Inferior parietal cortex (tissue), 1 donor: ENCODE data around the gene TXNRD3.
A peak's percentile ranks its signal among the peaks of the same experiment; 100 is the strongest.

Experiments
- DNase-seq: peaks from one replicate; pipeline ENCODE4 v3.0.0-alpha.2; 2016; ENCODE audit errors: extremely low spot score

The TXNRD3 gene

DNA sequence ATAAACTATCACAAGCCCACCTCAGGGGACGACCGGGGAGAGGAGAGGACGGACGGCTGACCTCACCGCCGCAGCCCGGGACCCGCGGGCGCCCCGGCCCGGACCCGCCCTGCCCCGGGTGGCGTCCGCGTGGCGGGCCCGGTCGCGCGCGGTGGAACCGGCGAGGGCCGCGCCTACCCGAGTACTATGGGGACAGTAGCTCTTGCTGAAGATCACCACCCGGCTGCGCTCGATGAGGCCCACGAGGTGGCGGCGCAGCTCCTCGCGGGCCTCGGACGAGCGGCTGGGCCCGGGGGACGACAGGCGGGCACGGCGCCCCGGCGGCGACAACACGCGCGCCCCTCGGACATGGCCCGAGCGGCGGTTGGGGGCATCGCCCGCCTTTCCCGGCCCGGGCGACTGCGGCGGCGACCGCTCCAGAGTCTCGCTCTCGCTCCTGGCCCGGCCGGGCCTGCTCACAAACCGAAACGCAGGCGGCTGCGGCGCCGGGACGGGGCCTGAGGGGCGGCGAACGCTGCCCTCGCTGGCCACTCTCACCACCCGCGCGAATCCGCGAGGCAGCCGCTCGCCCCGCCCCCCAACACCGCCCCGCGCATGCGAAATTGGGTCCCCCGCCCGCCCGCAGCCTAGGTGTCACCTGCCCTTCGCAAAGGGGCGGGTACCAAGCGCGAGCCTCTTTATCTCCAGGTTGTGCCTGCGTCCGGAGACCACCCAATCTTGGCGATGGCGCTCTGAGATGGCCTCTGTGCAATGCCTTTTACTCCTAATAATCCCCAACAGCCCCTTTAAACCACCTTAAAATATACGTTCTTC is at the start of gene TXNRD3:
Gene TXNRD3 (minus strand): TSS at position 554 of the 813 bp plus-strand sequence.
- peak; percentile 51 for DNase-seq

DNA sequence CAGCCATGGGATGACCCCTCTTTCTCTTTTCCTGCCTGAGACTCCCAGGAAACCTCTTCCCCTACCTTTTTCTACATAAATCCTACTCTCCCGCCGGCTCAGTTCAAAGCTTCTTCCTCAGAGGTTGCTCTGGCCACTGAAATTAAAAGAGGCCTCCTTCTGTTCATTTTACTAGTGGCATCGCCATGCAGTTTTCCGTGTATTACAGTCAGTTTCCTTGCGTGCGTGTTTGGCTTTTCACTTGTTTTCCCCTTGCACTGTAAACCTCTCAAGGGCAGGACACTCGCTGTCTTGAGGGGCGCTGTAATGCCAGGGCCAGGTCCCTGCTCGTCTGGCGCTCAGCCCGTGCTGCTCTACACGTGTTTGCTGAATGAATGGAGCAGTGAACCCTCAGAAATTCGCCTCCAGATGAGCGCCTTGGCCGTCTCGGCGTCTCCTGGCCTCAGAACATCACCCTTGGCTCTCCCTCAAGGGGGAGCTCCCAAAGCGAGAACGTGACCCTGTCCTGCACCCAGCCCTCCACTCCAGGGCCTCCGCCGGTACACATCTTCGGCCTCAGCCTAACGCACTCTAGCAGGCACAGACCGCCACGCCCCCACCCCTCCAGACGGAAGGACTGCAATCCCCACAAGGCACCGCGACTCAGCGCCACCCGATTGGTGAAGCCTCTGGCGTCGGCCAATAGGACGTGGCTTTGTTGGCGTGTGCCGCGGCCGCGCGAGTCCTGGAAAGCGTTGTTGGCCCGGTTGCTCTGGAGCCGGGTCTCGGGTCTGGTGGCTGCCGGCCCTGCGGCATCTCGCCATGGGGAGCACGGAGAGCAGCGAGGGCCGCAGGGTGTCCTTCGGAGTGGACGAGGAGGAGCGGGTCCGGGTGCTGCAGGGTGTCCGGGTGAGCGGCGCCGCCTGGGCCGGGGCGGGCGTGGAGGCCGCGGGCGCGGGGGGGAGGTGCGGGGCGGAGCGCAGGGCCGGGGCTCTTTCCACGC is 48.9 kb upstream of the TXNRD3 start, which contains the start of gene CHCHD6:
Gene CHCHD6 (plus strand): TSS at position 729 of the 982 bp plus-strand sequence. CDS start 73 bp downstream, at position 802.
- peak; percentile 92 for DNase-seq

DNA sequence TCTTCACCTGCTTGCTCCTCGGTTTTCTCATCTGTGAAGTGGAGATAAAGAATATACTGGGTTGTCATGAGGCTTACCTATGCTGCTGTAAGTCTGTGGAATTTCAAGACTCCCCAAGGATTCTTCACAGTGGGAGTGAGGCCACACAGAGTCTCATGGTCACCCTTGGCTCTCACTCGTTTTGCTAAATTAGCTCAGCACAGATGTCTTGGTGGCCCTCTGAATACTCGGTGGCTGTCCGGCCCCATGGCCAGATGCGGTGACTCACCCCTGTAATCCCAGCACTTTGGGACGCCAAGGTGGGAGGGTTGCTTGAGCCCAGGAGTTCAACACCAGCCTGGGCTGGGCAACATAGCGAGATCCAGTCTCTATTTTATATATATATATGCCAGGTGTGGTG is 44.1 kb upstream of the TXNRD3 start:
- no peak for DNase-seq

DNA sequence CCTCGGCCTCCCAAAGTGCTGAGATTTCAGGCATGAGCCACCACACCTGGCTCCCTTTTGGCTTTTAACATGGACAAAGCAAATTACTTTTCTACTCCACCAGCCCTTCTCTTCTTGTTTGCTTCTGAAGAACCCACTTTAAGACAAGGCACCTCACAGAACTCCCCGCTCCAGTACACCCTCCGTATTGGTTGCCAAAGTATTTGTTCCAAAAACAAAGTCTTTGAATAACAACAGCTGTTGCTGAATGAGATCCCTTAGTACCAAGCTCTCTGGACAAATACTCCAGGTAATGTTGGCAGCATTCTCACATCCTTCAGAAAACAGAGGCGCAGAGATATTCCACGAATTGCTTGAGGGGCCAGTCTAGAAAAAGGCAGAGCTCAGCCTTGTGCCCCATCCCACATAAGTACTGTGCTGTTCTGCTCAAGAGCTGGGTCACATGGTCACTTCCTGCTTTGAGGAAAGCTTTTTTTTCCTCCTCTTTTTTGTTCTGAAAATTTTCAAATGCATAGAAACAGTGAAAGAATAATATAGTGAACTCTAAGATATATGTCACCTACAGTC is 41.9 kb upstream of the TXNRD3 start:
- DNase-seq = no peak

DNA sequence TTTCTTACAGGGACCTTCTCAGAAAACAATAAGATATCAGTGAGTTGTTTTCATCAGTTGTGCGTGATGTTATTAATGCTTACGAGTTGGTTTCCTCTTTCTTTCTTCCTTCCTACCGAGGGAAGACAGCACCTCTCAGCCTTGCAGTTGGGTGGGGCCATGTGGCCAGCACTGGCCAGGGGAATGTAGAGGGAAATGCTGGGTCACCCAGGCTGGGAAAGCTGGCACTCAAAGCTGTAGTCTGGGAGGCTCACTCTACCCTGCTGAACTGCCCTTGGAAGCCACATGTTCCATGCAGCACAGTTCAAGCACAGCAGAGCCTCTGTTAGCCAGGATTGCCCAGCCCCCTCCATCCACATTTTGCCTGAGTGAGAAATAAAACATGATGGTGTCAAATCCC is 39.0 kb upstream of the TXNRD3 start:
- no peak for DNase-seq

DNA sequence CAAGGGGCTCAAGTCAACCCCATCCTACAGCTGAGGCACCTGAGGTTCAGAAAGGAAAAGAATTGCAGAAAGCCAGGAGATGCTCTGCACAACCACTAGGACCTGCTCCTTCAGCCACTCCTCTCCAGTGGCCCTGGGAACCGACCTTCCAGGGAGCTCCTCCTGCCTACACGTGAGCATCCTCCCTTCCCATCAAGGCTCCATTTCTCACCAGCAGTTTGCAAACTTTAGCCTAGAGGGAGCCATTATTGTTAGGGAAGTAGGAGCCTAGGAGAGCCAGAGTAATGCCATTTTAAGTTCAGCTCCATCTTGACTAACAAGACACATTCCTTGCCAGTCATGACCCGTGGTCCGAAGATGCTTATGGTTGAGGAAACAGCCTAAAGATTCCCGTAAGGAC is 37.9 kb upstream of the TXNRD3 start:
- no peak for DNase-seq

DNA sequence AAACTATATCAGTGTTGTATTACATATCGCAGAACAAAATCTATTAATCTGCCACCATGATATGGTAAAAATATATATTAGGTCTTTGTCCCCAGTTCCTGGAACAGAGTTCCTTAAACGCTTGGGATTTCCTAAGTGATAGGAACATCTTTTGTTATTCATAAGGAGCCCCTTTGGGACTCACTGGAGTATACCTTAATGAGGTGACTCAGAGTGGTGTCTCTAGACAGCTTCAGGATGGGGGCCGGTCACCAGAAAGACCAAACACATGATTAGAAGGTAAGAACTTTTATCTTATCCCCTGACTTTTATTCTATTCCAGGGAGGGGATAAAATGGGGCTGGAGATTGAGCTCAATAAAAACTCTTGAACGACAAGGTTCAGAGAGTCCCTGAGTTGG is 36.8 kb upstream of the TXNRD3 start:
- DNase-seq = no peak

DNA sequence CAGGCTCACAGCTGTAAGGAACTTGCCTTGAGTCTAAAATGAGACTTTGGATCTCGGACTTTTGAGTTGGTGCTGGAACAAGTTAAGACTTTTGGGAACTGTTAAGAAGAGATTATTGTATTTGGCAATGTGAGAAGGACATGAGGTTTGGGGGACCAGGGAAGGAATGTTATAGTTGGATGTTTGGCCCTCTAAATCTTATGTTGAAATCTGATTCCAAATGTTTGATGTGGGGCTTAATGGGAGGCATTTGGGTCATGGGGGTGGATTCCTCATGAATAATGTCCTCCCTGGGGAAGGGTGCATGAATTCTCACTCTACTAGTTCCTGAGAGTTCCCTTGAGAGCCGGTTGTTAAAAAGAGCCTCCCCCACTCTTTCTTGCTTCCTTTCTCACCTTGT is 30.6 kb upstream of the TXNRD3 start:
- no peak for DNase-seq

DNA sequence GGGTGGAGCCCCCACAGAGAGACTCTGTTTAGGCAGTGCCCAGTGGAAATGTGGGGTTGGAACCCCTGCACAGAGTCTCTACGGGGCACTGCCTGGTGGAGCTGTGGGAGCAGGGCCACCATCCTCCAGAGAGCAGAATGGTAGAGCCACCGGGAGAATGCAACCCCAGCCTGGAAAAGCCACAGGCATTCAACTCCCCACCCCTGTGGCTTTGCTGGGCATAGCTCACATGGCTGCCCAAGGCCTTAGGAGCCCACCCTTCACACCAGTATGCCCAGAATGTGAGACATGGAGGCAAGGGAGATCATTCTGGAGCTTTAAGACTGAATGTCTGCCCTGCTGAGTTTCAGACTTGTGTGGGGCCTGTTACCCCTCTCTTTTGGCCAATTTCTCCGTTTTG is 30.1 kb upstream of the TXNRD3 start:
- no peak for DNase-seq

DNA sequence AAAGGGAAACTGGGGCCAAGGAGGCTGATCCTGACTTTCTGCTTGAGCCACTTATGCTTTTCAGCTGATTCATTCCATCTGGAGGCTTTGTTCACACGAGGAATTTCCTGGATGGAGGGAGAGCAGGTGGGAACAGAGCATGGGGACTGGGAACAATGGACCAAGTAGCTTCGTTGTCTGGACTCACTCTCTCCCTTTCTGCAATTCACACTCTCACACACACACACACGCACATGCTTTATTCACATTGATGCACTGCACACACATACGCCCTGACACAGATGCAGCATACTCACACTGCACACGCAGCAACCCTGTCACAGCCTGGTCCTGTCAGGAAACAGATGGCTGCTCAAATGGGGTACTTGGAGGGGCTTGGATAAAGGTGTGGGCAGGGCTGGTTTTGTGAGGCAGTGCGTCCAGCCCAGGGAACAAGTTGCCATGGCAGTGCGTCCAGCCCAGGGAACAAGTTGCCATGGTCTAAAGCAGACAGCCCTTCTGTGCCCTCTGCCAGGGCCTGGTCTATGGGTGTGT is 29.4 kb upstream of the TXNRD3 start:
- no peak for DNase-seq

DNA sequence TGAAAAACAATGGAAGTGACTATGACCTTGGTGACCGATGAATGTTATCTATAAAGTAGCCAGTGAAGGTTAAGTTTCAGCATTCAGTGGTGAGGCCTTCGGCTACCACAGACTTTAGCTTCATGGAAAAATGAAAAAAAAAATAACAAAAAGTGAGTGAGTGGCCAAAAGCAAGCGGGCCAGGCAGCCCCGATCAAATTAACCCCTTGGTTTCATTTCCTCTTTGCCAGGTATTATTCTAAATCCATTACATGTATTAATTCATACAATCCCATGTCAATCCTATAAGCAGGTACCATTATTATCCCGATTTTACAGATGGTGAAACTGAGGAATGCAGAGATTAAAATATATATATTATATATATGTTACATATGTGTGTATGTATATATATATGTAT is 28.1 kb upstream of the TXNRD3 start:
- DNase-seq = no peak

DNA sequence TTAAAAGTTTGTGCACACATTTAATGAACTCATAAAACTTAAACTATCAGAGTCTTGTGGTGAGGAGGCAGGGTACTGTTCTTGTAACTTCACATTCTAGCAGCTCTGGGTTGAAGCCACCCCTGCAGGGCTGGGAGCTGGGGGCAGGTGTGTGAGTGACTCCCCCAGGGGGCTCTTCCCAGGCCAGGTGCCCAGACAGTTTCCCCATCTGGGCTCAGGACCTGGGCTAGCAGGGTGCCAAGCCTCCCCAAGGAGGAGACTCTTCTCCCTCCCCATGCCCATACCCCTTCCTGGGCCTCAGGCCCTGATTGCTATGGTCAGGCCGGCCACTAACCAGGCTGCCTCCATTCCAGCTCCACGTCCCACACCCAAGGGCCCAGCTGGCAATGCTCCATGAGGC is 27.1 kb upstream of the TXNRD3 start:
- no peak for DNase-seq

DNA sequence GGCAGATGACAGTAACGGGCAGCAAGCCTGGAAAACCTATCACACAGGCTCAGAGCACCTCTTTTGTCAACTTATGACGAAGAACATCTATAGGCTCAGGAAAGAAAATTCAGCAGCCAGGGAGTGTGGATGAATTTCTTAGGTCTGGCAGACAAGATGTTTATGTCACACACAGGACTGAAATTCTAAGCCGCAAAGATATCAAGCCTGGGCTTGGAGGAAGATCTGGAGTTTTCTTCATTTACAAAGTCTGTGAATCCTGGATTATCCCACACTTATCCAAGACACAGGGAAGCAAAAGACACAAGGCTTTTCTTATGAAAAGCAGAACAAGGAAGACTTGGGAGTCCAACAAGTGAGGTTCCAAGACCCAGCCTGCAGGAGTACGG is 25.7 kb upstream of the TXNRD3 start:
- DNase-seq = no peak

DNA sequence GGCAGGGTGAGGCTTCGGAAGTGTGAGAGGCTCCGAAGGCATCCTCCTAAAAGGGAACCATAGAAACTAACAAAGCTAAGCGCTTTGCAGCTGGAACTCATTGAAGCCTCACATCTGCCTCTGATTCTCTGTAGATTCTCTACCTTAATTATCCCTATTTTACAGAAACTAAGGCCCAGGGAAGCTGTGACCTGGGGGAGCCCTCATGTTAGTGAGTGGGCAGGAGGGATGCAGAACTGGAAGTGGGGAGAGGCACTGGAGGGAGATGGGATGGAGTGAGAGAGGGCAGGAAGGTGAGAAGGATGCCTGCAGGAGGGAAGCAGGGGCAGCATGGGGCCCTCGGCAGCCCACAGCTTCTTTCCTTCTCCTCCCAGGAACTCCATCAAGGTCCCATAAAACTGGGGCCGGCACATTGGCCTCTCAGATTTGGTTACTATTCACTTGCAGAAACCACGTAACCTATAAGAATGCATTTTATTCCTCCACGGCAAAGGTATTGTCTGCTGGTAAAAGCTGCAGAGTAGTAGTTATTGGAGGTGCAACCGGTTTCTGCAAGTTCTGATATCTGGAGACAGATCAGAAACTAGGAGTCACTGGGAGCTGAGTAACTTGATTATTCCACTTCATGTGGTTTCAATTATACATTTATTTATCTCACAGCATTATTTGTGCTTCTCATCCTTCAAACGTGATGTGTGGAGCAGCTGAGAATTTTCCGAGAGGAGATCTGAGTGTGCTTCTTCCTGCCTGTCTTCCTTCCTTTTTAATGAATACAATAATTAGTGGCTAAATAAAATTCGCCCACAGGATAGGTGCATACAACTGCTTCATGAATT is 25.1 kb upstream of the TXNRD3 start:
- DNase-seq = no peak

DNA sequence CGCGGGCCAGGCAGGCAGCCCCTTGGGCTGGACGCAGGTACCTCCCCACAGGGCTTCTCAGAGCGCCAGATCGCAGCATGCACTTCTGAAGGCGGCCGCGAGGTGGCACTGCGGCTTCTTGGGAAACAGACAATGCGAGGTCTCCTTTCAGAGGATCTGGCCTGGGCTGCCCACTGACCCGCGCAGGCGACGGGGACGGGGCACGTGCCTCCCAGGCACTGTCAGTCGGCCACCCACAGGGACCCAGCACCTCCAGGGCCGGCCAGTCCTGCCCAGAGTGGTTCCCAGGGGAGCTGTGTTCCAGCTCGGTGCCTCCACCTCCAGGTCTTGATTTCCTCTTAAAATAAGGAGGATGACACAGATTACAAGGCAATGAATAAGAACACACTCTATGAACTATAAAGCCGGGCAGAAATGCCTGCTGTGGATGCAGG is 24.4 kb upstream of the TXNRD3 start:
- DNase-seq = peak; percentile 89

DNA sequence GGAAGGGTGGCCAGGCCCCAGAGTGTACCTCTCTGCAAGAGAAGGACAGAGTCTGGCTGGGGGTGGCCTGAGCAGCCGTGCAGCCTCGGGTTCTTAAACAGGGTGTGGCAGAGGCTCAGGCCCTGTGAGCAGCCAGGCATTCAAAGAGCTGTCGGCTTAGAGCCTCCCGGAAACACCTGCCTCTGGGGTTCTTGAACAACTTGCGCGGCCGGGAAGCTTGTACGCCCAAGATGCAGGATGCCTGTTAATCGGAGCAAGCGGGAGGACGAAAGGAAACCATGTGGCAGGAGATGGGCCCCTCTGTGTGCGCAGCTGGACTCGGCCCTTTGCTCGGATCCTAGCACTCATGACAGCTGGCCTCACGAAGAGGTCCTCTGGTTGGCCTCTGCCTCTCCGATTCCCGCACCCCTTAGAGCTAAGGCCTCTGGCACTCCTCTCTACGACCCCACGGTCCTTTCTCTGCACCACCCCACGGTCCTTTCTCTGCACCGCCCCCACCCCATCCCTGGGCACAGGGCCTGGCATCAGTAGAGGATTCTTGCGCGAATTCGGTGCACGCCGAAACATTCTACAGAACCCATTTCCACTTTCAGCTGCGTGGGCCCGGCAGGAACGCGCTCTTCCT is 23.9 kb upstream of the TXNRD3 start:
- DNase-seq = no peak

DNA sequence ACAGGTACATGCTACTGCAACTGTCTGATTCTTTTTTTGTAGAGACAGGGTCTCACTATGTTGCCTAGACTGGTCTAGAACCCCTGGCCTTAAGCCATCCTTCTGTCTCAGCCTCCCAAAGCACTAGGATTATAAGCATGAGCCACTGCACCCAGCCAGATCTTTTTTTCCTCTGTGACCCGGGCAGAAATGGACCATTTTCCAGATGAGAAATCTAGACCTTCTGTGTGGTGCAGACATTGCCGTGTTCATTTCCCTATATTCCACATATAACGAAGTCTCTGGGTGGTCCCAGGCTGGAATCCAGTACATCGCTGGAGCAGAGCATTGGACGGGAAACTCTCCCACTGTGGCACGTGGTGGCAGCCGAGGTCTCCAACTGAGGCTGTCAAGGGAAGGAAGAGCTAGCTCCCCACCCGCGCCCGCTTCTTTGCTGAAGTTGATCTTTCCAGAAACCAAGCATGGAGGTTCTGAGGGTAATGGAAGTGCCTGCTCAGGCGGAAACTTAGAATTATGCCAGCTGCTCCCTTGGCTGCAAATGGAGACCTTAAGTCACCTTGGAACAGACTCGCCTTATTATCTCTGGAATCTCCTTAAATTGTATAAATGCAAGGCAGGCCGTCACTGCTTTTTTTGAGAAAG is 23.1 kb upstream of the TXNRD3 start:
- DNase-seq = no peak

DNA sequence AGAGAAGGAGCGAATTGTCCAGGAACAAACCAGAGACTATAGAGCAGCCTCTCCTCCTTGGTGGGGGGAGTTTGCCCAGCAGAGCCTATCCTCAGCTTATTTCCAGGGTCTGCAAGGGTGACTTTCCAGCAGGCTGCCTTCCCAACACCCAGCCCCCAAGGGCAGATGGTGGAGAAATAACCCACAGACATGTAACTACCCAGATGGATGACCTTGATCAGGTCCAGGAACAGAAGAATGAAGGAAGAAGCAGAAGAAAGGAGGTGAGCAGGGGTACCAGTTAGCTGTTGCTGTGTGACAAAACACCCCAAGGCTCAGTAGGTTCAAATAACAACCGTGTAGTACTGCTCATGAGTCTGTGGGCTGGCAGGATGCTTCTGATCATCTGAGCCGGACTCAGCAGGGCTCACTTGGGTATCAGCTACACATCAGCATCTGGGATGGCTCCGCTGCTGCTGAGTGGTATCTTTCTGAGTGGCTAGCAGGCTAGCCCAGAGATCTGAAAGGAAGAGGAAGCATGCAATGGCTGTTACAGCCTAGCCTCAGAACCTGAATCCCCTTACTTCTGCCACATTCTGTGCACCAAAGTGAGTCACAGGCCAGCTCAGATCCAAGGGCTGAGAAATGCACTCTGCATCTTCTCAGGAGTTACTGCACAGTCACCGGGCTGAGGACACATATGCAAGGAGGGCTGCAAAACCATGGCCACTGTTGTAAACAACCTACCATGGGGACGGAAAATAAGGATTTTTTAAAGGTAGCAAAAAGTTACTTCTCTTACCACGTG is 22.2 kb upstream of the TXNRD3 start:
- no peak for DNase-seq

DNA sequence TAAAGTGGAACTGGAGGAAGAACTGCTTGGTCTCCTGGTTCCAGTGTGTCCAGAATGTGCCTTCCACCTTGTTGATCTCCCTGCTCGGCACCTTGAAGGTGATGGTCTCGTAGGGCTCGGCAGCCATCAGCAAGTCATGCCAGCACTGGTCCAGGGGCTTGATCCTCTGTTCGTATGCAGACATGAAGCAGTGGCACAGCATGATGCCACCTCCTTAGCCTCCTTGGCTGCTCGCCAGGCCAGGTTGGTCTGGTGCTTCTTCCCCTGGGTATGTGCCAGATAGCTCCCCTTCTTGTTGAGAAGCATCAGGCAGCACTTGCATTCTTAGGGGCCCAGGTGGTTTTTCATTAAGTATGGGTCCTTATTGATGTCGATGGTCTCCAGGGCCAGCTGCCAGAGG is 17.8 kb upstream of the TXNRD3 start:
- no peak for DNase-seq
